Measurements from ENCODE around the gene SYTL1. TPM values are rescaled to one million over a fixed set of nuclear protein-coding genes. Genes with fewer than 3 reads are reported as not detected.
A peak's percentile ranks its signal among the peaks of the same experiment; 100 is the strongest.

Gene SYTL1
- total RNA-seq, 2 donors from 2014 or later: 6.7 to 7.5 TPM

- Histone ChIP-seq H3K9ac (ENCODE audit: extremely low read depth, low read length, poor library complexity, severe bottlenecking) (no peak overlapping the region), H3K4me1 (ENCODE audit: control insufficient read depth, insufficient read depth, low read length) (no peaks in the 10 kb centered on the region), H3K27me3 (ENCODE audit: control insufficient read depth, insufficient read depth, low read length, poor library complexity, severe bottlenecking) (no peaks in the 10 kb centered on the region), H3K4me3 (ENCODE audit: low read length) (no peak overlapping the region), H3K9me3 (ENCODE audit: control insufficient read depth, low read length) (no peaks in the 10 kb centered on the region), H3K36me3 (ENCODE audit: control insufficient read depth, insufficient read depth, low read length) (no peaks in the 10 kb centered on the region), H3K27ac (ENCODE audit: low read depth, low read length) (no peak overlapping the region)
- H3K27me3 Mint-ChIP-seq (ENCODE audit: insufficient read depth): no peaks in the 10 kb centered on the region
- peaks cover 4% of the 10 kb centered on the region for H3K36me3 Mint-ChIP-seq (ENCODE audit: low read depth)
- DNase-seq: peak; percentile 58
- peak overlapping the region; percentile 43 for H3K4me3 Mint-ChIP-seq
- no peak overlapping the region for H3K27ac Mint-ChIP-seq
- H3K9me3 Mint-ChIP-seq: no peaks in the 10 kb centered on the region
- 85% methylated on average over 8 of the region's 8 CpGs; no CpG with 5 or more reads in 1 of the 2 experiments for WGBS, 2 experiments (ENCODE audit: insufficient coverage in 1 of 2, insufficient read length in 1 of 2)
- no peak for TF ChIP-seq CTCF (conservative IDR thresholded peaks at IDR 0.05)
- peaks cover 27% of the 10 kb centered on the region for H3K4me1 Mint-ChIP-seq
These were observed 562 bp downstream of the SYTL1 start for GRCh38 chr1:27342391-27342777.

- H3K27ac Mint-ChIP-seq: no peak overlapping the region
- H3K27me3 Mint-ChIP-seq (ENCODE audit: insufficient read depth): no peaks in the 10 kb centered on the region
- peaks cover 4% of the 10 kb centered on the region for H3K36me3 Mint-ChIP-seq (ENCODE audit: low read depth)
- no peaks in the 10 kb centered on the region for H3K9me3 Mint-ChIP-seq
- no peak overlapping the region for H3K27ac ChIP-seq (ENCODE audit: low read depth, low read length)
- no peaks in the 10 kb centered on the region for H3K9me3 ChIP-seq (ENCODE audit: control insufficient read depth, low read length)
- H3K4me3 ChIP-seq (ENCODE audit: low read length): no peak overlapping the region
- H3K4me3 Mint-ChIP-seq: no peak overlapping the region
- peaks cover 27% of the 10 kb centered on the region for H3K4me1 Mint-ChIP-seq
- TF ChIP-seq CTCF (conservative IDR thresholded peaks at IDR 0.05): no peak
- WGBS, 2 experiments (ENCODE audit: insufficient coverage in 1 of 2, insufficient read length in 1 of 2): 79% methylated on average over 6 to 31 of the region's 31 CpGs
- no peaks in the 10 kb centered on the region for H3K27me3 ChIP-seq (ENCODE audit: control insufficient read depth, insufficient read depth, low read length, poor library complexity, severe bottlenecking)
- H3K36me3 ChIP-seq (ENCODE audit: control insufficient read depth, insufficient read depth, low read length): no peaks in the 10 kb centered on the region
- DNase-seq: peak; percentile 79
- H3K4me1 ChIP-seq (ENCODE audit: control insufficient read depth, insufficient read depth, low read length): no peaks in the 10 kb centered on the region
- H3K9ac ChIP-seq (ENCODE audit: extremely low read depth, low read length, poor library complexity, severe bottlenecking): no peak overlapping the region
These were observed 1.2 kb downstream of the SYTL1 start for GRCh38 chr1:27342778-27343638.

GRCh38 chr1:27343639-27344025 is 1.8 kb downstream of the SYTL1 start:
- no peak overlapping the region for H3K4me3 ChIP-seq (ENCODE audit: low read length)
- no peak overlapping the region for H3K27ac Mint-ChIP-seq
- peak; percentile 33 for DNase-seq
- peaks cover 4% of the 10 kb centered on the region for H3K36me3 Mint-ChIP-seq (ENCODE audit: low read depth)
- H3K9me3 ChIP-seq (ENCODE audit: control insufficient read depth, low read length): no peaks in the 10 kb centered on the region
- no peak overlapping the region for H3K4me3 Mint-ChIP-seq
- 86 to 88% methylated on average over 3 to 5 of the region's 5 CpGs for WGBS, 2 experiments (ENCODE audit: insufficient coverage in 1 of 2, insufficient read length in 1 of 2)
- no peaks in the 10 kb centered on the region for H3K27me3 ChIP-seq (ENCODE audit: control insufficient read depth, insufficient read depth, low read length, poor library complexity, severe bottlenecking)
- no peak overlapping the region for H3K9ac ChIP-seq (ENCODE audit: extremely low read depth, low read length, poor library complexity, severe bottlenecking)
- no peak for TF ChIP-seq CTCF (conservative IDR thresholded peaks at IDR 0.05)
- H3K36me3 ChIP-seq (ENCODE audit: control insufficient read depth, insufficient read depth, low read length): no peaks in the 10 kb centered on the region
- no peaks in the 10 kb centered on the region for H3K9me3 Mint-ChIP-seq
- H3K27me3 Mint-ChIP-seq (ENCODE audit: insufficient read depth): no peaks in the 10 kb centered on the region
- H3K27ac ChIP-seq (ENCODE audit: low read depth, low read length): no peak overlapping the region
- H3K4me1 Mint-ChIP-seq: peaks cover 27% of the 10 kb centered on the region
- H3K4me1 ChIP-seq (ENCODE audit: control insufficient read depth, insufficient read depth, low read length): no peaks in the 10 kb centered on the region
